GM12878 (cell line): ENCODE measurements around the gene FURIN. TPM values are rescaled to one million over a fixed set of nuclear protein-coding genes. Genes with fewer than 3 reads are reported as not detected.

Experiments used
- ATAC-seq: fragments of 200-7000 bp; cut with Tn5 transposase; 3 replicates; pipeline ENCODE4 v1.9.1; 2020; ENCODE audit warnings: mild to moderate bottlenecking, moderate library complexity
- BruUV-seq: library from RNA; stranded (reverse); fragments of 400-500 nt; replicated peaks from 2 replicates; lab custom pipeline; 2021; lab: Mats Ljungman, UMichigan
- CTCF ChIA-PET: fragments of 300-600 bp; sonication (Branson Sonifier 250); formaldehyde crosslinking; extraction: SDS; loops from one replicate; lab custom pipeline; 2021; ENCODE audit warnings: inconsistent platforms; lab: Yijun Ruan, JAX
- POLR2A ChIA-PET: fragments of 350-600 bp; formaldehyde crosslinking; extraction: SDS; loops from one replicate; lab custom pipeline; 2021; ENCODE audit warnings: inconsistent platforms; lab: Charles Lee
- RAD21 ChIA-PET: fragments of 300-600 bp; sonication (Branson Sonifier 250); formaldehyde crosslinking; loops from one replicate; lab custom pipeline; 2023; ENCODE audit warnings: antibody characterized with exemption; ENCODE audit not compliant: unreplicated experiment; lab: Charles Lee
- SMC1A ChIA-PET: fragments of 300-600 bp; sonication (Branson Sonifier 250); formaldehyde crosslinking; loops from one replicate; lab custom pipeline; 2023; ENCODE audit not compliant: unreplicated experiment, uncharacterized antibody; lab: Charles Lee
- DNase-seq: peaks from one replicate; pipeline ENCODE4 v3.0.0-alpha.2; 2011; ENCODE audit warnings: low read depth, low spot score
- FAIRE-seq: peaks from 3 replicates; lab custom pipeline; 2011; peaks lifted over from hg19 to GRCh38; lab: Jason Lieb, UNC
- H2AFZ ChIP-seq: 2 replicates; pipeline ENCODE4 v1.6.0; 2011; ENCODE audit warnings: low read depth, low read length, control low read depth; ENCODE audit not compliant: control insufficient read depth
- H3K27ac ChIP-seq: 2 replicates; pipeline ENCODE4 v1.5.1; 2011; ENCODE audit warnings: control low read depth; ENCODE audit not compliant: control insufficient read depth, insufficient read depth
- H3K27me3 ChIP-seq, 2 experiments: replicated peaks in 1 of 2; 2 replicates each; pipeline versions ENCODE4 v1.6.0 to v1.6.1; 2011; ENCODE audit warnings: low read length in 1 of 2; ENCODE audit not compliant: control insufficient read depth in 2 of 2, insufficient read depth in 2 of 2
- H3K36me3 ChIP-seq, 2 experiments: 2 replicates each; pipeline ENCODE4 v1.5.1; 2011; ENCODE audit warnings: low read length in 1 of 2; ENCODE audit not compliant: control insufficient read depth in 2 of 2, insufficient read depth in 2 of 2
- H3K4me1 ChIP-seq: 2 replicates; pipeline ENCODE4 v1.6.1; 2011; ENCODE audit warnings: mild to moderate bottlenecking, low read length, moderate library complexity, mixed read lengths; ENCODE audit not compliant: control insufficient read depth, insufficient read depth
- H3K4me2 ChIP-seq: 2 replicates; pipeline ENCODE4 v1.6.0; 2011; ENCODE audit warnings: control low read depth; ENCODE audit not compliant: control insufficient read depth, insufficient read depth
- H3K4me3 ChIP-seq: fragments of 200-600 bp; sonication (generic); 2 replicates; pipeline ENCODE4 v1.5.1; 2016
- H3K79me2 ChIP-seq: 2 replicates; pipeline ENCODE4 v1.6.0; 2011; ENCODE audit warnings: low read length; ENCODE audit not compliant: control insufficient read depth, insufficient read depth
- H3K9ac ChIP-seq: 2 replicates; pipeline ENCODE4 v1.8.0; 2011; ENCODE audit warnings: low read length, control low read depth, mixed read lengths; ENCODE audit not compliant: control insufficient read depth, insufficient read depth
- H3K9me3 ChIP-seq: replicated peaks from 3 replicates; pipeline ENCODE4 v1.5.1; 2011; ENCODE audit warnings: mild to moderate bottlenecking, low read length; ENCODE audit not compliant: control insufficient read depth, insufficient read depth
- H4K20me1 ChIP-seq: 2 replicates; pipeline ENCODE4 v1.6.0; 2011; ENCODE audit not compliant: control insufficient read depth, insufficient read depth
- ATF2 ChIP-seq: IDR thresholded peaks from 2 replicates; pipeline ENCODE4 v1.6.1; 2012; ENCODE audit warnings: low read length, inconsistent platforms
- CBX5 ChIP-seq: sonication (generic); IDR thresholded peaks from 2 replicates; pipeline ENCODE4 v1.6.1; 2016; ENCODE audit warnings: low read depth, moderate library complexity, mild to moderate bottlenecking, inconsistent platforms
- E4F1 ChIP-seq: fragments of 450-650 bp; IDR thresholded peaks from 2 replicates; pipeline ENCODE4 v1.6.1; 2018; ENCODE audit warnings: borderline replicate concordance, mild to moderate bottlenecking; ENCODE audit not compliant: partially characterized antibody
- EP300 ChIP-seq, 2 experiments: fragments of 150-350 bp in 1 of 2; IDR thresholded peaks; 2 replicates each; pipeline ENCODE4 v1.6.1; 2011 to 2012; ENCODE audit warnings: low read depth in 2 of 2, low read length in 2 of 2, borderline replicate concordance in 1 of 2, improper control_type of control experiment in 1 of 2, inconsistent platforms in 1 of 2; ENCODE audit not compliant: control insufficient read depth in 1 of 2
- FOXM1 ChIP-seq: IDR thresholded peaks from 2 replicates; pipeline ENCODE4 v1.6.1; 2012; ENCODE audit warnings: low read depth, mild to moderate bottlenecking, inconsistent platforms, low read length, moderate library complexity
- HDAC6 ChIP-seq: fragments of 200-600 bp; sonication (generic); IDR thresholded peaks from one replicate; pipeline ENCODE4 v1.8.0; 2017; ENCODE audit warnings: antibody characterized with exemption; ENCODE audit not compliant: unreplicated experiment
- IRF4 ChIP-seq: IDR thresholded peaks from 2 replicates; pipeline ENCODE4 v1.6.1; 2011; ENCODE audit warnings: low read depth, low read length
- LARP7 ChIP-seq: fragments of 450-650 bp; IDR thresholded peaks from 2 replicates; pipeline ENCODE4 v1.6.1; 2017; ENCODE audit warnings: mild to moderate bottlenecking
- MYB ChIP-seq: fragments of 150-350 bp; IDR thresholded peaks from 2 replicates; pipeline ENCODE4 v1.6.1; 2014; ENCODE audit warnings: mild to moderate bottlenecking, low read depth, low read length, borderline replicate concordance
- NBN ChIP-seq: fragments of 450-650 bp; IDR thresholded peaks from 2 replicates; pipeline ENCODE4 v1.6.1; 2016
- NFIC ChIP-seq: IDR thresholded peaks from 2 replicates; pipeline ENCODE4 v1.6.1; 2012; ENCODE audit warnings: low read depth, mild to moderate bottlenecking, inconsistent platforms, low read length, moderate library complexity
- NR2F1 ChIP-seq: fragments of 450-650 bp; conservative IDR thresholded peaks from 2 replicates; pipeline ENCODE4 v1.6.1; 2017; ENCODE audit warnings: mild to moderate bottlenecking
- RAD51 ChIP-seq: fragments of 450-650 bp; IDR thresholded peaks from 2 replicates; pipeline ENCODE4 v1.6.1; 2016; ENCODE audit warnings: moderate library complexity, mild to moderate bottlenecking, inconsistent platforms
- RELA ChIP-seq: fragments of 450-650 bp; IDR thresholded peaks from 2 replicates; pipeline ENCODE4 v1.8.0; 2014; ENCODE audit warnings: borderline replicate concordance; ENCODE audit not compliant: partially characterized antibody
- RELB ChIP-seq: fragments of 450-650 bp; IDR thresholded peaks from 2 replicates; pipeline ENCODE4 v1.6.1; 2017; ENCODE audit warnings: low read depth, mild to moderate bottlenecking, moderate library complexity
- TCF12 ChIP-seq: IDR thresholded peaks from 2 replicates; pipeline ENCODE4 v1.6.1; 2011; ENCODE audit warnings: low read depth, mild to moderate bottlenecking, low read length
- TCF3 ChIP-seq: IDR thresholded peaks from 2 replicates; pipeline ENCODE4 v1.6.1; 2012; ENCODE audit warnings: low read depth, mild to moderate bottlenecking, low read length, borderline replicate concordance; ENCODE audit not compliant: insufficient read depth
- ZNF24 ChIP-seq: fragments of 450-650 bp; IDR thresholded peaks from 2 replicates; pipeline ENCODE4 v1.6.1; 2017; ENCODE audit warnings: antibody characterized with exemption, mild to moderate bottlenecking
- WGBS: methylation state at CpG from one replicate; pipeline ENCODE4 v1.1.6; 2016; ENCODE audit warnings: low lambda C conversion rate; ENCODE audit not compliant: insufficient replicate concordance, insufficient coverage; ENCODE audit errors: missing lambda C conversion rate; 5-methylcytosine and 5-hydroxymethylcytosine counted together
- in situ Hi-C: fragments of 300-500 bp; cut with MboI; formaldehyde crosslinking; loops from 9 replicates; pipeline ENCODE4 v1.14.3; 2018; ENCODE audit warnings: mixed read lengths
- intact Hi-C: fragments of 100-400 bp; cut with micrococcal nuclease; formaldehyde crosslinking; loops from one replicate; pipeline ENCODE4 v1.14.2; 2022; ENCODE audit not compliant: unreplicated experiment
- polyA plus RNA-seq, 11 experiments: library from polyadenylated mRNA; depleted of rRNA in 4 of 11; unstranded in 6 of 11; stranded (reverse) in 5 of 11; fragments of >200 nt; fragmentation: Nextera tagmentation in 4 of 11; fragmentation: Illumina TruSeq in 1 of 11; extraction: Ambion mirVana in 4 of 11; extraction: Trizol in 1 of 11; gene quantifications; 1 replicate in 1 of 11; 2 replicates in 10 of 11; pipeline versions ENCODE4 v1.2.1 to v1.2.3, GENCODE V29; 2011 to 2016; ENCODE audit warnings: inconsistent platforms in 2 of 11, missing spikeins in 2 of 11, low read depth in 1 of 11
- total RNA-seq, 4 experiments: library from RNA; depleted of rRNA in 3 of 4; stranded (reverse); fragments of >200 nt in 3 of 4; fragmentation: Illumina TruSeq in 1 of 4; extraction: Trizol in 1 of 4; gene quantifications; 2 replicates each; pipeline versions ENCODE4 v1.2.1 to v1.2.3, GENCODE V29; 2013 to 2021

Gene FURIN
- total and polyA plus RNA-seq, 10 of the 15 experiments (the other 5 are each of a cell fraction or from before 2014, with no cell fraction given): 0.47 to 39.9 (median 8.0) TPM

- H4K20me1 ChIP-seq: no peaks in the 10 kb centered on the region
- no peaks in the 10 kb centered on the region for H3K36me3 ChIP-seq
- no peaks in the 10 kb centered on the region for H3K79me2 ChIP-seq
- no peaks in the 10 kb centered on the region for H3K27me3 ChIP-seq
- no peak overlapping the region; the same call in 1 of the 2 replicates for H2AFZ ChIP-seq
- POLR2A ChIA-PET: interaction anchor here (0.7 to 0.9 kb wide), 4 partner anchors 15 to 689 kb away, joined by 3 read pairs; no protein-coding TSS in a partner anchor
- ATAC-seq: peak; percentile 96
- no peak overlapping the region for H3K9ac ChIP-seq
- H3K4me1 ChIP-seq: peaks cover 9% of the 10 kb centered on the region
- FAIRE-seq: peak; percentile 92
- peak overlapping the region; percentile 3; the same call in 1 of the 2 replicates for H3K4me2 ChIP-seq
- CTCF ChIA-PET: interaction anchor here (0.7 to 1.3 kb wide), 3 partner anchors 12 to 86 kb away, joined by 3 to 4 read pairs (median 3); no protein-coding TSS in a partner anchor
- in situ Hi-C loops (no loop called here), intact Hi-C loops (no loop called here)
- no TSS peak for BruUV-seq
- DNase-seq: peak; percentile 50
- WGBS: 35% methylated on average over 9 of the region's 9 CpGs
- SMC1A ChIA-PET: interaction anchor here (0.6 to 2.1 kb wide), 9 partner anchors 8 to 55 kb away, joined by 3 to 8 read pairs (median 4); no protein-coding TSS in a partner anchor
- RAD21 ChIA-PET: interaction anchor here (0.7 to 2.4 kb wide), 9 partner anchors 9 to 703 kb away, joined by 3 to 7 read pairs (median 3); no protein-coding TSS in a partner anchor
- H3K9me3 ChIP-seq: no peaks in the 10 kb centered on the region; the same call in 2 of the 3 replicates
- peak overlapping the region; percentile 40 for H3K27ac ChIP-seq
- H3K4me3 ChIP-seq: no peak overlapping the region
- no peak for TF ChIP-seq RELA
- TF ChIP-seq LARP7: no peak
- peak; percentile 63; the same call in 1 of the 2 replicates for TF ChIP-seq IRF4
- TF ChIP-seq E4F1: no peak
- peak; percentile 75 for TF ChIP-seq TCF12
- peak in 1 of 2 experiments; percentile 33; a peak in 1 of 4 replicates for TF ChIP-seq EP300 (IDR thresholded peaks at IDR 0.05; ENCODE audit: borderline replicate concordance in 1 of 2, control insufficient read depth in 1 of 2, low read depth in 2 of 2, low read length in 2 of 2)
- TF ChIP-seq RAD51: no peak
- TF ChIP-seq ATF2: no peak
- TF ChIP-seq FOXM1: 0 out of 2 replicates have a peak, but pooled peaks have one; percentile 22
- no peak for TF ChIP-seq CBX5
- no peak; the same call in 1 of the 2 replicates for TF ChIP-seq NR2F1
- TF ChIP-seq NFIC: 0 out of 2 replicates have a peak, but pooled peaks have one; percentile 24
- TF ChIP-seq TCF3: no peak
- TF ChIP-seq RELB: peak; percentile 46; the same call in 1 of the 2 replicates
- TF ChIP-seq NBN: 0 out of 2 replicates have a peak, but pooled peaks have one; percentile 19
- no peak for TF ChIP-seq MYB
- TF ChIP-seq HDAC6: no peak
- TF ChIP-seq ZNF24: peak; percentile 16; the same call in 1 of the 2 replicates
Measured at GRCh38 chr15:90845201-90845949, 23.0 kb upstream of the FURIN start.
